Measurements from ENCODE around the gene HACD1.

The HACD1 gene

DNA sequence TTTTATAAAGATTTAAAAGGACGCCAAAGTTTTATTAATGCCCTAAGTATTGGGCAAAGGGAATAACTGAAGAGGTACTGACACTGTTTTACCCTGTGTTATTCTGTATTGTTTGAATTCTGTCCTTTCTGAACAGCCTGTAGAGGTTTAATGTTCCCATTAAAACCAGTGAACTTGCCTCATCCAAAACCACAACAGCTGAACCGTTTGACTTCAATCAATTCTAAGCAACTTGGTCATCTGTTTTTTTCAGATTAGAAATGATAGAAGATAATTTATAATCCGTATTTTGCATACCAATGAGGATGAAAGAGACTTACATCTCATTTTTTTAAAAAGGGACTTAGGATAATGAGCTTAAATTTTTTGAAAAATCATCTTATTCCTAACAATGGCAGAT lies 40.4 kb downstream of the HACD1 start:
- DNase-seq, result no peak

- no peak for DNase-seq
These were observed 52.3 kb downstream of the HACD1 start for GRCh38 chr10:17564911-17565310.

DNA sequence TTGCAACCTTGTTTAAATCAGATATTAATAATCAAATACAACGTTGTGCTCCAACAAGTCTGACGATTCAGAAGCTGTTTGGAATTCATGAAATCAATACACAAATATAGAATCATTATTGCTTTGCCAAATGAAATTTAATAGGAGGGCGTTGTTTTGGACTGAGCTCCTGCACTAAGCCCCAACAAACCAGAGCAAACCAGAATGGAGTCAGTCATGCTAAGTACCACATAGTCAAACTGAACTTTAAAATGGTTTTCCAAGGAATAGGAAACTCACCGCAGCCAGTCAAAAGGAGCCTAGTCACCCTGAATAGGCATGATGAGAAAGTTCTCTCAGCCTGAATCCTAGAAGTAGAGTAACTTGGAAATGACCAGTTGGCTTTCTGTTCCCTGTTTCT lies 53.7 kb downstream of the HACD1 start:
- DNase-seq, result no peak

DNA sequence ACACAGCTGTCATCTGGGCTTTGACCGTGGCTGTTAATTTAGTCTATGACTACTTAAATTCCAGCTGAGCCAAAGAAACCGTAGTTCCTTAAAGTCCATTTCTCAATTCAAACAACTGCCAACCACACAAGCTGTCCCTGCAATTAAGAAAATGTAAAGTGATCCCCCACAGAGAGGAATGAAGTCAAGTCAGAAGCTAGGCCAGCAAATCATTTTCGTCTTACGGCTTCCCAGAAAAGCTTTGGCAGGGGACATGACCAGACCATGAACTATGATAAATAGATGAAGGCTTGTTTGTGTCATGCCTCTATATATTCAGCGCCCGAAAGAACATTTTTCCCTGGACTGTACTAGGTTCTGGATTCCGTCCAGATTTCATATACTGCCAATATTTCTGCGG lies 54.6 kb downstream of the HACD1 start:
- no peak for DNase-seq

- DNase-seq, result no peak
These were observed 56.1 kb downstream of the HACD1 start for GRCh38 chr10:17561111-17561510.

DNA sequence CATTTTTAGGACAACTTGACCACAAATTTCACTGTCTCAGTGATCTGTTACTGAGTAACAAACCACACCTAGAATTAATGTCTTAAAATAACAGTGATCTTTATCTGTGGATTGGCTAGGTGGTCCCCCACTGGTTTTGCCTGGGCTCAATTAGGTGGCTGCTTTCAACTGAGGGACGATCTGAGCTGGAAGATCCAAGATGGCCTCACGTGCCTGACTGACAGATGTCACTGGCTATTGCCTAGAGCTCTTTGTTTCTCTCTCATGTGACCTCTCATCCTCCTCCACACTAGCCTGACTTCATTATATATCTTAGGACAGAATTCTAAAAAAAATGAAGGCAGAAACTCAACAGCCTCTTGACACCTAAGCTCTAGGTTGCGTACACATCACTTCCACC lies 59.7 kb downstream of the HACD1 start:
- no peak for DNase-seq

DNA sequence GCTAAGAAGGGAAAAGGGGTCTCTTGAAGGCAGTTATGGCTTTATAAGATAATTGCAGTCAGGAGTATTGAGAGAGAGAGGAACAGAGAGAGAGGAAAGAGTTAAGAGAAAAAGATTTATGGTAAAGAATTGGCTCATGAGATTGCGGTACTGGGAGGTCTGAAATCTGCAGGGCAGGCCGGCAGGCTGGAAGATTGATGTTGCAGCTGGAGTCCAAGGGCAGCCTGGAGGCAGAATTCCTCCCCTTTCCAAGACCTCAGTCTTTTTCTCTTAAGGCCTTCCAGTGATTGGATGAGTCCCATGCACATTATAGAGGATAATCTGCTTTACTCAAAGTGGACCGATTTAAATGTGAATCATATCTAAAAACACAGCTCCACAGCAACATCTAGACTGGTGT lies 68.4 kb downstream of the HACD1 start:
- no peak for DNase-seq

DNA sequence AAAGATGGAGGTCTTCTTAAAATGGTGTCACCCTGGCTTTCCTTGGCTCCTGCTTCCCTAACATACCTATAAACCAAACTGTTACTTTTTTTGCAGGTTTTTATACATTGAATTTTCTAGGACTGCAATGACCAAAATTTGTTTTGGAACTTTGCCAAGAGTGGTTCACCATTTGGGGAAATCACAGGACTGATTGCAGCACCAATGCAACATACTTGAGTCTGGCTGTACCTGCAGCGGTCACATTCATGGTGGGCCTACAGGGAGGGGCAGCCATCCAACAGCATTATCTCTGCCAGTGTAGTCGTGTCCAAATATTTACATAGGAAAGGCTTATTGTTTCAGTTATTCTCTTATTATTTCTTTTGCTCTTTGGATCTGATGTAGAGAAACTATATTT lies 69.0 kb downstream of the HACD1 start:
- no peak for DNase-seq

GRCh38 chr10:17547060-17547459 lies 70.1 kb downstream of the HACD1 start:
- DNase-seq, result no peak

DNA sequence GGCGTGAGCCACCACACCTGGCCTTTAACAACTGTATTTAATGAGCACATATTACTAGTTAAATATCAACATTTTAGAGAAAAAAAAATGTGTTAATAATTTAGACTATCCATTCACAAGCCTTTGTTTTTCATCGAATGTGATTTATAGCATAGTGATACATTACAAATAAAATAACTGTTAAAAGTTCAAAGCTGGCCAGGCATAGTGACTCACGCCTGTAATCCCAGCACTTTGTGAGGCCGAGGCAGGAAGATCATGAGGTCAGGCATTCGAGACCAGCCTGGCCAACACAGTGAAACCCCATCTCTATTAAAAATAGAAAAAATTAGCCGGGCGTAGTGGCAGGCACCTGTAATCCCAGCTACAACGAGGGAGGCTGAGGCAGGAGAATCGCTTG lies 72.7 kb downstream of the HACD1 start:
- no peak for DNase-seq

Measured in activated naive CD4-positive, alpha-beta T cell treated with Interleukin-2 at 50 U/mL for 16 hours (primary cell).